Activated CD4-positive, alpha-beta T cell treated with anti-CD3 and anti-CD28 coated beads, Interleukin-2, Interleukin-4, amounts not matched to agents 100 ng/mL and 50 ng/mL, durations not matched to agents 16 hours and 8 hours (primary cell): Measurements from ENCODE around the gene AP1AR.
"Not testable (repeated sequence)": the region's sequence is repeated elsewhere in the genome, so short reads cannot be mapped to it uniquely, and the experiment has no call there.

Experiments used
- DNase-seq: peaks from one replicate; pipeline ENCODE4 v3.0.0-alpha.2; 2020; ENCODE audit warnings: low spot score

AP1AR gene

DNA sequence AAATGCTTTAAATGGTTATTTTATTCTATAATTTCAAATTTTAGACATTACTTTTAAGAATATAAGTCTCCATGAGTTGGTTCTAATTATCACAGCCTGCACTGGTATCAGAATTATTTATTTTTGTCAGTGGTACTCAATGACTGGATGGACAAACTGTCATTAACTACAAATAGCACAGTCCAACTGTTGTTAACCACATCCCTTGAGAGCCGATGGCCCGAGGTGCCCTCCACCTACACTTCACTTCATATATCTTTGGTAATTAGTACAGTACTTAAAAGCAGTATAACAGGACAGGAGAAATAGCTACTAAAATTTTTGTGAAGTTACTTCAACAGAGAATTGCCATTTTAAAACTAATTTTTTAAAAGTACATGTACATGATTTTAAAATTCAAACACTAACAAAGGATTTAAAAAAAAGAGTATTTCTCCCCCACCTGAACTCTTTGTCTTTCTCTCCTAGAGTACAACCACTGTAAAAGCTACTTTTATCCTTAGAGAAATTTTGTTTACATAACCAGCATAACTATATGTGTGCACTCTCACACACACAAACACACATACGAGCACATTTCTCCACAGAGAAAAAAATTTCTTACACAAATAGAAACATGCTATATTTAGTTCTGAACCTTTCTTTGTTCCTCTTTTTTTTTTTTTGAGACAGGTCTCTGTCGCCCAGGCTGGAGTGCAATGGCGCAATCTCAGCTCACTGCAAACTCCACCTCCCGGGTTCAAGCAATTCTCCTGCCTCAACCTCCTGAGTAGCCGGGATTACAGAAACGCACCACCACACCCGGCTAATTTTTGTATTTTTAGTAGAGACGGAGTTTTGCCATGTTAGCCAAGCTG is 47.7 kb downstream of the AP1AR start:
- DNase-seq: no peak

DNA sequence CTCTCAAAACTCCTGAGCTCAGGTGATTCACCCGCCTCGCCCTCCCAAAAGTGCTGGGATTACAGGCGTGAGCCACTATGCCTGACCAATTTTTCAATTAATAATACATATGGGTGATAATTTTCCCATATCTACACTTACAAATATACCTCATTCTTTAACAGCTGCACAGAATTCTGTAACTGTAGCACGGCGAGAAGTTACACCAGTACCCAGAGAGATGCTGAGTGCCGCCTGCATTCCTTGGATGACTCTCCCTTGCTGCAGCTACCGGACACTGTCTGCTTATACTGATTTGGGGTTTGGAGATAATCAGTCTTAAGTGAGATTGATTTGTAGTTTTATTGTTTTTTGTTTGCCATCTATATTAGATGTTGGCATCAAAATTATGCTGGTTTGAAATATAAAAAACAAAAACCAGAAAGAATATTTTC is 48.3 kb downstream of the AP1AR start:
- no peak for DNase-seq

DNA sequence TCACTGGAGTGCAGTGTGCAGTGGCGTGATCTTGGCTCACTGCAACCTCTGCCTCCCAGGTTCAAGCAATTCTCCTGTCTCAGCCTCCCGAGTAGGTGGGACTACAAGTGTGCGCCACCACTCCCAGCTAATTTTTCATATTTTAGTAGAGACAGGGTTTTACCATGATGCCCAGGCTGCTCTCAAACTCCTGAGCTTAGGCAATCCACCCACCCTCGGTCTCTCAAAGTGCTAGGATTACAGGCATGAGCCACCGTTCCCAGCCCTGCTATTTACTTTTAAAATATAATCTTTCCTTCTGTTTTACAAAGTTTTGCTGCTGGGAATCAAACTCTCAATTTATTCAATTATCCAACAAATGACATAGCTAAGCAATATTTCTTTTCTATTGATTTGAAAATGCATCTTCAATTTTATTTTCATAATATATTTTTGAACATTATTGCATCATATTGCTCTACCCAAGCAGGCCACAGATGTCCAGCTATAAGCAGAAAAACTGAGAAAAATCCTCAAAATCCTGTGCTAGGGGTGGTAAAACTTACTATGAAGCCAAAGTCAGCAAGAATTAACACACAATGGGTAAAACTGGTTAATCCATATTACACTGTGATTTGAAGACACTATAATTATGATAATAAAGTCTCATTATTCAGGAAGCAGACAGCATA is 48.9 kb downstream of the AP1AR start:
- DNase-seq: no peak

DNA sequence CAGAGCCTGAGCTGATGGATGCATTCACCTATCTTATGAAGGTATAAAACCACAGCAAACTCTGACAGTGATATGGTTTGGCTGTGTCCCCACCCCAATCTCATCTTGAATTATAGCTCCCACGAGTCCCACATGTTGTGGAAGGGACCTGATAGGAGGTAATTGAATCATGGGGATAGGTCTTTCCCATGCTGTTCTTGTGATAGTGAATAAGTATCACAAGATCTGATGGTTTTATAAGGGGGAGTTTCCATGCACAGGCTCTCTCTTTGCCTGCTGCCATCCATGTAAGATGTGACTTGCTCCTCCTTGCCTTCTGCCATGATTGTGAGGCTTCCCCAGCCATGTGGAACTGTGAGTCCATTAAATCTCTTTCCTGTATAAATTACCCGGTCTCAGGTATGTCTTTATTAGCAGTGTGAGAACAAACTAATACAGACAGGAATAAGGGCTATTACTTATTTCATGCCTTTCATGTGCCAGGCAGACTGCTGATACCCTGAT is 50.4 kb downstream of the AP1AR start:
- not testable (repeated sequence) for DNase-seq

DNA sequence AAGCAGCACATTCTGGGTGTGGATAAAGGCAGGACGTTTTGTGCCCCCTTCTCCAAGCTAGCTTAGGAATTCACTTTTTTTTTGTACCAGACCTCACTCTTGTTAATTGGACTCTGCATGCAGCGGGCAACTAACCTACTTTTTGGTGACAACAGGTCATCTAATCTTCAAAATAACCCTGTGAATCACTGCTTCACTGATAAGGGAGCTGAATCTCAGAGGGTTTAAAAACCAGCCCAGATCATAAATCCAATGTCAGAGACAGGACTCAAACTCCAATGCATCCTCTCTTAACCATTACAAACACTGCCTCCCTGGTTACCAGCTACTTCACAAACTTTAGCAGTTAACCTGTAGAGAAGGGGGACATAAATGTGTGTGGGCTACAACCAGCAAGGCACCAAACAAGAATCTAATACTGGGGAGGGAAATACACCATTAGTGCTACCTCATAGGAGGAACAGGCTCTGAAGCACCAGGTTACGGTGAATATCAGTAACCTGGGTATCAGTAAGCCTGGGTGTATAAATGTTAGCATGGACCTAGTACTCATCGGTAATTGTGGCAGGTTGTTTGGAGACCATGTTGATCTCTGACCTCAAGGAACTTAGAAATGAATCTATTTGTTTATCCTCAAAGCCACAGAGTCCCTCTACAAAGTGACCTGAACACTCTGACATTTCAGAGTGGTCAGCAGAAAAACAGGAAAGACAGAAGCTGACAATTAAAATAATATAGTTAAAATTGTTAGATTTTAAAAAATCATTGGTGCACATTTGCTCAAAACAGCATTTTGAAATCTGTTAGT is 51.5 kb downstream of the AP1AR start:
- DNase-seq: no peak

DNA sequence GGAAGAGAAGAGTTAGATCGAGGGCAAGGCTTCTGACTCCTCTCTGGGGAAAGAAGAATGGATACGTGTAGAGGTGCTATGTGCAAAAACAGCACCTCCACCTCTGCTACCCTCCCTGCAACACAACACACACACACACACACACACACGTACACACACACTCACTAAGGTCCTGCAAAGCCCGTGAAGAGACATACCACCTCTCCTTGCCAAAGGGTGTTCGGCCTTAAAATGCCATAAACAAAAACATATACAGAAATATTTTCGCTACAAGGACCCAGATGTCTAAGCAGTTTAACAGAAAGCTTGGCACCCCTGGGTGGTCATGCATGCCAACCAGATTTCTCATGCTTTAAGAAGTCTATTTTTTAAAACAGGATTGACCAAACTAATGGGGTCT is 52.6 kb downstream of the AP1AR start:
- no peak for DNase-seq

DNA sequence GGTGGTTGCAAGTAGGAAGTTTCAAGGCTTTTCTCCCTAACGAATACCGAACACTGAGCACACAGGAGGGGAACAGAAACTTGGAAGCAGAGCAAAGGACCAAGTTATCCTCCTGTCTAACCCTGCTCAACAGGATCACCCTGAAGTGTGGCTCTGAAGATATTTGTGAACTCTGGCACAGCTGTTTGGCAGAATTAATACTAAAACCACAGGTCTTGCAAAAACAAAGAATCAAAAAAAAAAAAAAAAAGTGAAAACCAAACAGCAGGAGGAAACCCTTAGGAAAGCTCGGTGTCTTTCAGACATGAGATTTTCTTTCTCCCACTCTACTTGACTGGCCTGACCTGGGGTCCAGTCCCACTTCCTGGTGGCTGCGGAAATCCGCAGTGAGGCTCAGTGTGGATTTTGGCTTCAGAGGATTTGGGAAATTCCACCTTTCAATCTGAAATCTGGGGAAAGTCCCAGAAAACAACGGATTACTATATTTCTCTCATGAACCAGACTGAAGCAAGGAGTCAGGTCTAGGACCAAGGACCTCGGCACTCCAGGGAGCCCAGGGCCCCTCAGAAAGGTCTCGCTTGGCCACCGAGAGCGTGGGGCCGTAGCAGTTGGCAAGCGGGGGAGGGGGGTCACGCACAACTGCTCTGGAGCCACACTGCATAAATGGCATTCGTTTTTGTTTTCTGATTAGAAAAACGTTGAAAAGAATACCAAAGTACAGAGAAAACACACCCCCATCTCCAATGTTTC is 53.2 kb downstream of the AP1AR start:
- DNase-seq: no peak

DNA sequence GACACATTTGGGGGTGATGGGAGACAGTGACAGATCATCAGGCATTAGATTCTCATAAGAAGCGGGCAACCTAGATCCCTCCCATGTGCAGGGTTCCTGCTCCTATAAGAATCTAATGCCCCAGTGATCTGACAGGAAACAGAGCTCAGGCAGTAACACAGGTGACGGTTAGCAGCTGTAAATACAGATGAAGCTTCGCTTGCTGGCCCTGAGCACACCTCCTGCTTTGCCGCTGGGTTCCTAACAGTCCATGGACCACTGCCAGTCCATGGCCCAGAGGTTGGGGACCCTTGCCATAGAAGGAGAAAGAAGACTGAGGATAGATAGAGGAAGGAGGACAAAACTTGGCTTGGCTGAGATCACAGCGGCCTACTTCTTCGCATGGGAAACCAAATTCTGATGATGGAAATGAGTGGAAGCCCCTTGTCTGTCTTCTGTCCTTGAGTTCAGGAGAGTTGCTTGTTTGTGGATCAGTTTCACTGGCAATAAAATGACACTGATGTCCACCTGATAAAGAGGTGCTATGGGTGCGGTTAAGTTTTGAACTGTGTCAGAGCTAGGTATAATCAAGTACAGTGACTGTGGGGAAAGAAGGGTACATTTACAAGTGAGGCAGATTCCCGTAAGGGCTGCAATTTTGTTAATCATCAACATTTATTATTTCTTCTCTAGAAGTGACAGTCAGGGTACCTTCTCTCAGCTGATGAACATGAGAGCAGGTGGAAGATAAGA is 55.8 kb downstream of the AP1AR start:
- DNase-seq: peak; percentile 51

DNA sequence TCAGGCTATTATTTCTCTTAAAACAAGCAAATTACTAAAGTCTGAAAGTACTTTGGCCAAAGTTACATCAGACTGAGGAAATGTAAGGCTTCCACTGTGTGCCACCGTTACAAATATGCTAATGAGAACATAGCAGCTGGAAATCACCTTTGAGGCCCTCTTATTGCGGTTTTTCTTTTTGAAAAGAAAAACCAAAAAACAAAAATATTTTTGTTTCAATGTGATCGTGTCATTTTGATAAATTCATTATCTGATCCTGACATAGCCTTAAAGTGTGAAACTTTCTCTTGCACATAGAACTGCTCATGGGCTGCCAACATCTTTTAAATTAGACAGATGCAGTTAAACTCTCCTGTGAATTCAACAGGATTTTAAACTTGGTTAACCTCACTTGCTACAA is 56.9 kb downstream of the AP1AR start:
- DNase-seq: peak; percentile 78

DNA sequence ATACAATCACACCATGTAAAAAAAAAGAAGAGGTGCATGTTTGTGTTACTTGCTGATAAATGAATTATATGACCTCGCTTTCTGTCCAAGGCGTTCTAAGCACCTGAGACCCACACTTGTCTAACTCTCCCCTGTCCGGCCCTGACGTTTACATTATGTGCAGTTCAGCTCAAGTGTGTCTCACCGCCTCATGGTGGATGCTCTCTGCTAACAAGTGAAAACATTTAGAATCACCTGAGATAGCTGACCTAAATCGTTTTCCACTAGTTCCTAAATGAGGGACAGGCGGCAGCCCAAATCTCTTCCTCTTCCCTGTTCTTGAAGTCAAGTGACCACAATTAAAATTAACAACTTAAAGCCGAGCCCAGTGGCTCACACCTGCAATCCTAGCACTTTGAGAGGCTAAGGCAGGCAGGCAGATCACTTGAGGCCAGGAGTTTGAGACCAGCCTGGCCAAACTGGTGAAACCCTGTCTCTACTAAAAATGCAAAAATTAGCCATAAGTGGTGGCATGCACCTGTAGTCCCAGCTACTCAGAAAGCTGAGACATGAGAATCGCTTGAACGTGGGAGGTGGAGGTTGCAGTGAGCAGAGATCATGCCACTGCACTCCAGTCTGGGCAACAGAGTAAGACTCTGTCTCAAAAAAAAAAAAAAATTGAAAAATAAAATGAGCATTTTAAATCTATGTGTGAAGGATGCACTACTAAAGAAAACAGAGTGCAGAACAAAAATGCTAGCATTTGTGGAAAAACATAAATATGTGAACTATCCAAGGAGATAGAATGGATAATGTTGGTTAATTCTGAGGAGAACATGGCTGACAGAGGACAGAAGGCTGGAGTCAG is 58.0 kb downstream of the AP1AR start:
- DNase-seq: no peak

DNA sequence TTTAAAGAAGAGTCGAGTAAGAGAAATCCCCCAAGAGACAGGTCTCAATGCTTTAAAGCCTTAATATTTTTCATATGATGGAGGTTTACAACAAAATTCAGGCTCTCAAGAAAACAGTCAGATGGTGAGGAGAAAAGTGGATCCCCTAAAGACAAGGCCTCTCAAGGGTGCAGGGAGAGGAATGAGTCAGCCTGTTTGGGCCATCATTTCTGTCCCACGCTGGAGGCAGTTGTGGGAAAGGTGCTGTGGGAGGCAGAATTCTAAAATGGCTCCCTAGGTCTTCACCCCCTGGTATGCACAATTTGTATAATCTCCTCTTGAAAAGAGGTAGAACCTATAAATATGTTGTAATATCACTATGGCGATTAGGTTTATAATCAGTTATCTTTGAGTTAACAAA is 58.8 kb downstream of the AP1AR start:
- peak; percentile 78 for DNase-seq

DNA sequence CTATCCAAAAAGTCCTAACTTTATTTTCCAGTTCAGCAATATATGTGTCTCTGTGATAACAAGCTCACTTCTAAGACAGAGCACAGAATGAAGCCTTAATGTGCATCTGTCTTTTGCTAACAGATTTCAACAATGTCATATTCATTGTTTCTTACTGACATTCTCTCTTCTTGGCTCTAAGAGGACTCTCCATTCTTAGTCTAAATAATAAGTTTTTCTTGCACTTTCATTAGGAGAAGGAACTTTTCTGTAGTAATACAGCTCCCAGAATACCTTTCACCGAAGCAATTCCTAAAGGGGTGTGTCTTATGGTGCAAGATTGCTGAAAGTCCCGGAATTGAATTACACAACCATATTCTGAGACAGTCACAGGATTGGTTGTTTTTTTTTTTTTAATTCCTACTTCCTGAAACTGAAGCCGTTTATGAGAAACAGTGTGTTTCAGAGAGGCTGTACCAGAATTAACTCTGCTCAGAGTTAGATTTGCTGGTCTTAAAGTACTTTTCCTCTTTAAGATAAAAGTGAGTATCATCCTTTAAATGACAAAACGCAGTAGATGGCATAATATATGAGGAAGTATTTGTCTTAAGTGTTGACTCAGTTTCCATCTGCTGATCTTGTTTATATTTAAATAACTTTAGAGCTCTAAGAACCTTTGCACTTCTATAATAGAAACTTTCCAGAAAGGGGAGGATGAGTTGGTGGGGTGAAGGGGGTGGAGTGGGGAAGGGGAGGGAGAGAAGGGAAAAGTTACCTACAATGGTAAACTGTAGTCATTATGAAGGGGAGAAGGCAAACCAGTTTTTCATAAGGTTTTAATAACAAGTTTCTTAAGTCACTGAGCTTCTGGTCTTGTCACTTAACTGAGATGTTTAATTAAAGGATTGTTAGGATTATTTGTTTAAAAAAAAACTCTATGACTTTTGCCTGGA is 65.6 kb downstream of the AP1AR start, which contains the start of gene ALPK1:
TSS of gene ALPK1 (plus strand) at position 421 of the 932 bp plus-strand sequence.
- DNase-seq: peak; percentile 50

DNA sequence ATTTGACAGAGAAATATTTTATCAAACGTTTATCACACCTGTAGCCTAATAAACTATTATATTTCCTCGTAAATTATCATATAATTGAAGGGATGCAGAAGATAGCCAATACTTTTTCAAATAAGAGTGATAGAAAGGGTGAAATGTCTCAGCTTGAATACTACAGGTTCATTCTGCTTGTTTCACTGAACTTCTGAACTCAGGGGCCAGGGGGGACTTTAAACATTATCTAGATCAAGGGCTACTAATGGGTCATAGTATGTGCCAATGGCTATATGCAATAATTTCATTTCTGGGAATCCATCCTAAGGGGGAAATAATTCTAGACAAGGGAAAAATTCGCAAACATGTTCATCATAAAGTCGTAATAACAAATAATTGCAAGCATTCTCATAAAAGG is 68.1 kb downstream of the AP1AR start:
- DNase-seq: no peak

DNA sequence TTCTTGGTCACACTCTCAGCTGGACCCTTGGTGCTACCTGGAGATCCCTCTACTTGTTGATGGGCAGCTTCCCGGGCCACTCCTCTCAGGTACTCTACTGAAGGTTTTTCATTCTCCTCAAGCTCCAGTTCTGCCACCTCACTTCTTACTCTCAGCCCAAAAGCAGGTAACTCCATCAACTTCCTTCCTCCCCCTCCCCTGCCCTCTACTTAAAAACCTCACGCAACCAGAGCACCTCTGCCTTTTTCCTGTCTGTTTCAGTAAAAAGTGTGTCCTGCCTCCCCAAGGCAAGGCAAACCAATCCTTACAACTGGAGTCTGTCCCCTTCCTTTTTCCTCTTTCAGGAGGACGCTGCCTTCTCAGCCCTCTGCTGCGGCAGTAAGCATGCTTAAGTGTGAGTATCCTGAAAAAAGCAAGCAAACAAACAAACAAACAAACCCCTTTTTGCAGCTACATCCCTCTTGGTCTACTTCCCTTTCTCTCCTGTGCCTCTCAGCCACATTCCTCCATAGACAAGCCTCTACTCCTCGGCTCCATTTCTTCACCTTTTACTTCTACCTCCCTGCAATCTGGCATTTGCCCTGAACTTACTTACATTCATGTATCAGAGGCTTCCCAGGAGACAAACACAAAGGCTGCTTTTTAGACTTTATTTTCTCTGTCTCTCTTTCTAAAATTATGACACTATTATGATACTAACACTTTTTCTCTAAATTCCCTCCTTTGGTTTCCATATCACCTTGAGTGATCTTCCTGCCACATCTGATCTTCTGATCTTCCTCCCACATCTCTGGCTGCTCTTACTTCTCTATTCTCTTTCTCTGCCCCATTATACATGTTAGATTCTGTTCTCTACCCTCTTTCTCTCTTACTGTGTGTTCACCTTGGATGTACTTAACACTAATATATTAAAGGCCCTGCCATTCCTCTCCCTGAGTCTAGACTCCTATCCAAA is 71.0 kb downstream of the AP1AR start:
- no peak for DNase-seq

DNA sequence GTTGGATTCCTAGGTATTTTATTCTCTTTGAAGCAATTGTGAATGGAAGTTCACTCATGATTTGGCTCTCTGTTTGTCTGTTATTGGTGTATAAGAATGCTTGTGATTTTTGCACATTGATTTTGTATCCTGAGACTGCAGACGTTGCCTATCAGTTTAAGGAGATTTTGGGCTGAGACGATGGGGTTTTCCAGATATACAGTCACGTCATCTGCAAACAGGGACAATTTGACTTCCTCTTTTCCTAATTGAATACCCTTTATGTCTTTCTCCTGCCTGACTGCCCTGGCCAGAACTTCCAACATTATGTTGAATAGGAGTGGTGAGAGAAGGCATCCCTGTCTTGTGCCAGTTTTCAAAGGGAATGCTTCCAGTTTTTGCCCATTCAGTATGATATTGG is 73.9 kb downstream of the AP1AR start:
- DNase-seq: not testable (repeated sequence)

DNA sequence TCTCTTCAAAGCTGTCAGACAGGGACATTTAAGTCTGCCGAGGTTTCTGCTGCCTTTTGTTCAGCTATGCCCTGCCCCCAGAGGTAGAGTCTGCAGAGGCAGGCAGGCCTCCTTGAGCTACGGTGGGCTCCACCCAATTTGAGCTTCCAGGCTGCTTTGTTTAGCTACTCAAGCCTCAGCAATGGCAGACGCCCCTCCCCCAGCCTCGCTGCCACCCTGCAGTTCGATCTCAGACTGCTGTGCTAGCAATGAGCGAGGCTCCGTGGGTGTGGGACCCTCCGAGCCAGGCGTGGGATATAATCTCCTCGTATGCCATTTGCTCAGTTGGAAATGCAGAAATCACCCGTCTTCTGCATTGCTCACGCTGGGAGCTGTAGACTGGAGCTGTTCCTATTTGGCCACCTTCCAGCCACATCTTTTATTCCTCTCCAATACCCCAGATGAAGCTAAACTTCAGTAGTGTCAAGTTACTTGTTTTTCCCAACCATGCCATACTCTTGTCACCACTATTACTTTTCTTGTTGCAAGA is 77.7 kb downstream of the AP1AR start:
- DNase-seq: not testable (repeated sequence)

DNA sequence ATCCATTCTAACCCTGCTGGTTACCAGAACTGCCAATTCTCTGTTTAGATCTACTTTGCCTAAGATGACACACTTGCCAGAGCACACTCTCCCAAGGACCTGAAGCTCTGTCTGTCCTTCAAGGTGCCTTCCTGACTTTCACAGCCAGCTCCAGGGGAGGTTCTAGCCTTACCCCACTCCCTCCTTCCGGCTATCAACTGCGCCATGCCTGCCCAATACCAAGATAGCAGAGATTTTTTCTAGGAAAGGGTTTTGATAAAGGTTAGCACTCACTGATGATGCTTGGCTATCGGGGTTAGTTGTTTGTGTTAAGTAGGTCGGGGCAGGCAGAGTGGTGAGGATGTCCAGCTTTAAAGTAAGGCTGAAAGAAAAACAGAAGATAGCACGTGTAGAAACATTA is 79.9 kb downstream of the AP1AR start:
- DNase-seq: no peak
